GM21528 (cell line): Measurements from ENCODE around the gene SCAMP4.
"Not testable (repeated sequence)": the region's sequence is repeated elsewhere in the genome, so short reads cannot be mapped to it uniquely, and the experiment has no call there.

ENCODE experiments used
- ATAC-seq: cut with Tn5 transposase; IDR thresholded peaks from one replicate; pipeline ENCODE4 v1.9.1; 2021; ENCODE audit warnings: mild to moderate bottlenecking, moderate library complexity; ENCODE audit not compliant: unreplicated experiment, low FRiP score

Gene SCAMP4

GRCh38 chr19:1865172-1866010 lies 39.8 kb upstream of the SCAMP4 start:
- no peak for ATAC-seq

- no peak for ATAC-seq
Observed at GRCh38 chr19:1866693-1867348, 38.4 kb upstream of the SCAMP4 start.

GRCh38 chr19:1867349-1867724 lies 37.9 kb upstream of the SCAMP4 start:
- ATAC-seq, result no peak

- ATAC-seq, result no peak
Observed at GRCh38 chr19:1868971-1869370, 36.2 kb upstream of the SCAMP4 start.

- no peak for ATAC-seq
Observed at GRCh38 chr19:1871140-1871597, 34.0 kb upstream of the SCAMP4 start.

GRCh38 chr19:1871630-1872029 lies 33.6 kb upstream of the SCAMP4 start:
- no peak for ATAC-seq

GRCh38 chr19:1872807-1873523 lies 32.2 kb upstream of the SCAMP4 start:
- no peak for ATAC-seq

- no peak for ATAC-seq
Observed at GRCh38 chr19:1873524-1874473, 31.4 kb upstream of the SCAMP4 start.

- ATAC-seq, result no peak
Observed at GRCh38 chr19:1874554-1875185, 30.5 kb upstream of the SCAMP4 start.

GRCh38 chr19:1875265-1875645 lies 29.9 kb upstream of the SCAMP4 start:
- ATAC-seq, result not testable (repeated sequence)

- ATAC-seq, result peak; percentile 81
Observed at GRCh38 chr19:1875646-1876495, 29.3 kb upstream of the SCAMP4 start.

- peak; percentile 20 for ATAC-seq
Observed at GRCh38 chr19:1876496-1877279, 28.5 kb upstream of the SCAMP4 start.

- ATAC-seq, result not testable (repeated sequence)
Observed at GRCh38 chr19:1877280-1877660, 27.9 kb upstream of the SCAMP4 start.

GRCh38 chr19:1878583-1878982 lies 26.6 kb upstream of the SCAMP4 start:
- not testable (repeated sequence) for ATAC-seq

GRCh38 chr19:1879982-1880381 lies 25.2 kb upstream of the SCAMP4 start:
- not testable (repeated sequence) for ATAC-seq

GRCh38 chr19:1880611-1881392 lies 24.4 kb upstream of the SCAMP4 start:
- no peak for ATAC-seq

- not testable (repeated sequence) for ATAC-seq
Observed at GRCh38 chr19:1881393-1882088, 23.7 kb upstream of the SCAMP4 start.
